Hepatocyte (in vitro differentiated cells): ENCODE results near the gene SGMS1. TPM values are rescaled to one million over a fixed set of nuclear protein-coding genes. Genes with fewer than 3 reads are reported as not detected.

Experiments used
- DNase-seq: peaks from one replicate; pipeline ENCODE4 v3.0.0-alpha.2; 2016; ENCODE audit warnings: low spot score
- H2AFZ ChIP-seq: fragments of 200-600 bp; sonication (generic); 2 replicates; pipeline ENCODE4 v1.6.0; 2016; ENCODE audit warnings: antibody characterized with exemption, mild to moderate bottlenecking
- H3K27ac ChIP-seq: fragments of 200-600 bp; sonication (generic); 2 replicates; pipeline ENCODE4 v1.5.1; 2016; ENCODE audit warnings: mild to moderate bottlenecking
- H3K27me3 ChIP-seq: fragments of 200-600 bp; sonication (generic); 2 replicates; pipeline ENCODE4 v1.6.1; 2016
- H3K36me3 ChIP-seq: fragments of 200-600 bp; sonication (generic); replicated peaks from 2 replicates; pipeline ENCODE4 v1.5.1; 2016; ENCODE audit warnings: low read depth; ENCODE audit not compliant: insufficient read depth
- H3K4me1 ChIP-seq: fragments of 200-600 bp; sonication (generic); 2 replicates; pipeline ENCODE4 v1.5.1; 2016; ENCODE audit warnings: mild to moderate bottlenecking, moderate library complexity; ENCODE audit not compliant: insufficient read depth
- H3K4me2 ChIP-seq: fragments of 200-600 bp; sonication (generic); 2 replicates; pipeline ENCODE4 v1.6.0; 2016
- H3K4me3 ChIP-seq: fragments of 200-600 bp; sonication (generic); 2 replicates; pipeline ENCODE4 v1.5.1; 2016; ENCODE audit warnings: mild to moderate bottlenecking
- H3K79me2 ChIP-seq: fragments of 200-600 bp; sonication (generic); 2 replicates; pipeline ENCODE4 v1.6.0; 2017; ENCODE audit warnings: mild to moderate bottlenecking
- H3K9me2 ChIP-seq: fragments of 200-600 bp; sonication (generic); replicated peaks from 2 replicates; pipeline ENCODE4 v1.6.0; 2017; ENCODE audit warnings: mild to moderate bottlenecking; ENCODE audit not compliant: insufficient read depth
- H3K9me3 ChIP-seq: fragments of 200-600 bp; sonication (generic); 2 replicates; pipeline ENCODE4 v1.5.1; 2016; ENCODE audit warnings: low read depth, mild to moderate bottlenecking
- H4K20me1 ChIP-seq: fragments of 200-600 bp; sonication (generic); 2 replicates; pipeline ENCODE4 v1.6.0; 2016; ENCODE audit warnings: mild to moderate bottlenecking; ENCODE audit not compliant: insufficient read depth, poor library complexity, severe bottlenecking
- EZH2 ChIP-seq: fragments of 200-600 bp; sonication (generic); IDR thresholded peaks from 2 replicates; pipeline ENCODE4 v1.6.1; 2016; ENCODE audit warnings: antibody characterized with exemption, mild to moderate bottlenecking, borderline replicate concordance
- EZH2phosphoT487 ChIP-seq: fragments of 200-600 bp; sonication (generic); IDR thresholded peaks from one replicate; pipeline ENCODE4 v1.6.1; 2018; ENCODE audit warnings: antibody characterized with exemption, mild to moderate bottlenecking, low read depth, moderate library complexity; ENCODE audit not compliant: unreplicated experiment, severe bottlenecking
- WGBS: methylation state at CpG from one replicate; pipeline ENCODE4 v1.1.6; 2016; ENCODE audit warnings: low lambda C conversion rate; ENCODE audit errors: missing lambda C conversion rate; 5-methylcytosine and 5-hydroxymethylcytosine counted together
- polyA plus RNA-seq: library from polyadenylated mRNA; unstranded; fragments of >200 nt; fragmentation: Nextera tagmentation; extraction: Ambion mirVana; gene quantifications from 2 replicates; pipeline ENCODE4 v1.2.1, GENCODE V29; 2016
- total RNA-seq: library from RNA; depleted of rRNA; stranded (reverse); fragments of >200 nt; gene quantifications from 2 replicates; pipeline ENCODE4 v1.2.3, GENCODE V29; 2014
- TF ChIP-seq, protein P1 (sequence below): fragments of 200-600 bp; sonication (generic); IDR thresholded peaks from 2 replicates; pipeline ENCODE4 v1.5.1; 2016; ENCODE audit warnings: antibody characterized with exemption, mild to moderate bottlenecking; ENCODE audit not compliant: poor library complexity

Gene SGMS1
- total and polyA plus RNA-seq, 2 experiments from 2014 or later = 28.1 to 87.8 TPM

DNA sequence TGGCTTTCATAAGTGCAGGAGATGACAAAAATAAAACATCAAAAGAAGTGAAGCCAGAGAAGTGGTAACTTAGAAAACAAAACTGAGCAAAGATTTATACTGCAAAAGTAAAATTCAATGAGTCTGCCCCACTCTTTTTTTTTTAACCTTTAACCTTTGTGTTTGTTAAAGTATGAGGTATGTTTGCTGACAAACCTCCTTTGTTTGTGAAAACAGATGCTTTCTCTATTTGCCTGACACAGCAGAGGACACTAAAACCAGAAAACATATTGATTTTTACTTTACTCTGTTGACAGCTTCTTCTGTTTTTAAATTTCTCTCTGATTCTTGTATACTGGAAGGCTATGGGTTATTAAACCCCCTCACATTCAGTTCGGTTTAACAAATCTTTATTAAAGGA lies 57.6 kb downstream of the SGMS1 start:
- peaks cover 10% of the 10 kb centered on the region for H3K4me1 ChIP-seq
- no peak overlapping the region for H3K4me3 ChIP-seq
- no peak overlapping the region for H3K27ac ChIP-seq
- TF ChIP-seq, protein P1, sequence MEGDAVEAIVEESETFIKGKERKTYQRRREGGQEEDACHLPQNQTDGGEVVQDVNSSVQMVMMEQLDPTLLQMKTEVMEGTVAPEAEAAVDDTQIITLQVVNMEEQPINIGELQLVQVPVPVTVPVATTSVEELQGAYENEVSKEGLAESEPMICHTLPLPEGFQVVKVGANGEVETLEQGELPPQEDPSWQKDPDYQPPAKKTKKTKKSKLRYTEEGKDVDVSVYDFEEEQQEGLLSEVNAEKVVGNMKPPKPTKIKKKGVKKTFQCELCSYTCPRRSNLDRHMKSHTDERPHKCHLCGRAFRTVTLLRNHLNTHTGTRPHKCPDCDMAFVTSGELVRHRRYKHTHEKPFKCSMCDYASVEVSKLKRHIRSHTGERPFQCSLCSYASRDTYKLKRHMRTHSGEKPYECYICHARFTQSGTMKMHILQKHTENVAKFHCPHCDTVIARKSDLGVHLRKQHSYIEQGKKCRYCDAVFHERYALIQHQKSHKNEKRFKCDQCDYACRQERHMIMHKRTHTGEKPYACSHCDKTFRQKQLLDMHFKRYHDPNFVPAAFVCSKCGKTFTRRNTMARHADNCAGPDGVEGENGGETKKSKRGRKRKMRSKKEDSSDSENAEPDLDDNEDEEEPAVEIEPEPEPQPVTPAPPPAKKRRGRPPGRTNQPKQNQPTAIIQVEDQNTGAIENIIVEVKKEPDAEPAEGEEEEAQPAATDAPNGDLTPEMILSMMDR = no peak
- no peak for TF ChIP-seq EZH2phosphoT487
- no peak for TF ChIP-seq EZH2
- 0% methylated on average over 1 of the region's 1 CpG for WGBS
- H3K27me3 ChIP-seq = no peaks in the 10 kb centered on the region
- H3K79me2 ChIP-seq = peaks cover 76% of the 10 kb centered on the region
- DNase-seq = no peak
- no peak overlapping the region for H3K4me2 ChIP-seq
- H4K20me1 ChIP-seq = no peaks in the 10 kb centered on the region
- no peaks in the 10 kb centered on the region for H3K9me3 ChIP-seq
- H2AFZ ChIP-seq = no peak overlapping the region
- H3K36me3 ChIP-seq = no peaks in the 10 kb centered on the region
- H3K9me2 ChIP-seq = no peaks in the 10 kb centered on the region

DNA sequence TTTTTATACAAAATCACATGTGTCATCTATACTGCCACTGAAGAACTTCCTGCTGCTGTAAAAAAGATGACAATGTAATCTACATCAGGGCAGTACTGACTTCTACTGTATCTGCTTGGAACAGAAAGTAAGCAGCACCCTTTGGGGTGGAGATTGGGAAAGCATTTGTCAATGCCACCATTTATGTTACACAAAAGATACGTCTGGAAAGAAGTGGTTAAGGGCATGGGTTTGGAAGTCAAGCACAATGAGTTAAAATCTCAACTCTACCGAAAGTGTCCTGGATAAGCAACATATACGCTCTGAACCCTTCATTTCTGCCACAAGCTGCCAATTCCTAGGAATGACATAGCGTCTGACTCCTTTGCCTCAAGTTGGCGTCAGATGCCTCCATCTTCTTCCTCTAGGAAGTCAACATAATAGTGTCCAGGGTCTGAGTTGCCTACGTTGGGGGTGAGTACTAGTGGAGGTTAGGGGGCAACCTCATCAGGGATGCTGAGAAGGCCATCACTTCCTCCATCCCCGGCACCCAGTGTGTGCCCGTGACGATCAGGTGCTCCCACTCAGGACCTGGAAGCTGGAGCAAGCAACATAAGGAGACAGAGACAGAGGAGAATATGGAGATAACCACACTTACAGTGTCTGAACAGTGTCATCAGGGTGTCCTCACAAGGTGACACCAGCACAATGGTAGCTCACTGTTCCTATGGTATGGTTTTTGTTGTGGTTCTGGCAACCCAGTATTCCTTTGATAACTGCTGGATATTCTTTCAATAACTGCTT lies 58.3 kb downstream of the SGMS1 start:
- H3K4me2 ChIP-seq = no peak overlapping the region
- no peak overlapping the region for H2AFZ ChIP-seq
- H3K27ac ChIP-seq = no peak overlapping the region
- no peaks in the 10 kb centered on the region for H3K9me3 ChIP-seq
- no peak for DNase-seq
- no peaks in the 10 kb centered on the region for H3K36me3 ChIP-seq
- peaks cover 11% of the 10 kb centered on the region for H3K4me1 ChIP-seq
- no peaks in the 10 kb centered on the region for H4K20me1 ChIP-seq
- H3K27me3 ChIP-seq = no peaks in the 10 kb centered on the region
- H3K4me3 ChIP-seq = no peak overlapping the region
- peaks cover 69% of the 10 kb centered on the region for H3K79me2 ChIP-seq
- WGBS = 97% methylated on average over 9 of the region's 9 CpGs
- no peaks in the 10 kb centered on the region for H3K9me2 ChIP-seq
- TF ChIP-seq, protein P1 = no peak
- TF ChIP-seq EZH2 (no peak), EZH2phosphoT487 (no peak)

DNA sequence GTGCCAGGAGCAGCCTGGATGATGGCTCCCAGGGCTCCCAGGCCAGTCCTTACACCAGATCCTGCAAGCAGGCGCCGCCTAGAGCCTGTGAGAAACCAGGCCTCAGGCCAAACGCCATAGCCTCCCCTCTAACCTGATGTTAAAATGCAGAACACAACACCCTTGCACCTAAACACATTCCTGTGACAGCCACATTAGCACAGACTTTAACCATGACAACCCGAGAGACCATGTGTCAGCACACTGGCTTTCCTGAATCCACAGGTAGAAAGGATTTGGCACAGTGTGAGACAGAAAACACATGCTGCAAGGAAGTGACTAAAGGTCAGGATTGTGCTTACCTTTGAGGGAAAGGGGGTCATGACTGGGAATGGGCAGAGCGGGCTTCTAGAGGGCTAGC lies 59.9 kb downstream of the SGMS1 start:
- WGBS = 66% methylated on average over 5 of the region's 5 CpGs
- no peaks in the 10 kb centered on the region for H3K36me3 ChIP-seq
- no peak overlapping the region for H3K27ac ChIP-seq
- H3K4me3 ChIP-seq = no peak overlapping the region
- no peaks in the 10 kb centered on the region for H4K20me1 ChIP-seq
- H3K9me3 ChIP-seq = no peaks in the 10 kb centered on the region
- H3K79me2 ChIP-seq = peaks cover 64% of the 10 kb centered on the region
- peaks cover 11% of the 10 kb centered on the region for H3K4me1 ChIP-seq
- no peak overlapping the region for H3K4me2 ChIP-seq
- no peak for DNase-seq
- TF ChIP-seq, protein P1 = no peak
- TF ChIP-seq EZH2phosphoT487 (no peak), EZH2 (no peak)
- no peaks in the 10 kb centered on the region for H3K27me3 ChIP-seq
- no peak overlapping the region for H2AFZ ChIP-seq
- no peaks in the 10 kb centered on the region for H3K9me2 ChIP-seq
